GM19239 (cell line): ENCODE results near the gene NDE1.
"Not testable (repeated sequence)": the region's sequence is repeated elsewhere in the genome, so short reads cannot be mapped to it uniquely, and the experiment has no call there.

Source experiments
- DNase-seq: peaks from one replicate; pipeline ENCODE4 v3.0.0; 2011; ENCODE audit warnings: low spot score; ENCODE audit not compliant: insufficient read length
- FAIRE-seq: peaks from 2 replicates; lab custom pipeline; 2011; peaks lifted over from hg19 to GRCh38; lab: Jason Lieb, UNC

Gene NDE1

GRCh38 chr16:15725641-15726240 lies 75.7 kb downstream of the NDE1 start:
- FAIRE-seq (no peak), DNase-seq (no peak)

GRCh38 chr16:15726715-15727114 lies 76.7 kb downstream of the NDE1 start:
- DNase-seq: no peak
- FAIRE-seq: no peak

DNA sequence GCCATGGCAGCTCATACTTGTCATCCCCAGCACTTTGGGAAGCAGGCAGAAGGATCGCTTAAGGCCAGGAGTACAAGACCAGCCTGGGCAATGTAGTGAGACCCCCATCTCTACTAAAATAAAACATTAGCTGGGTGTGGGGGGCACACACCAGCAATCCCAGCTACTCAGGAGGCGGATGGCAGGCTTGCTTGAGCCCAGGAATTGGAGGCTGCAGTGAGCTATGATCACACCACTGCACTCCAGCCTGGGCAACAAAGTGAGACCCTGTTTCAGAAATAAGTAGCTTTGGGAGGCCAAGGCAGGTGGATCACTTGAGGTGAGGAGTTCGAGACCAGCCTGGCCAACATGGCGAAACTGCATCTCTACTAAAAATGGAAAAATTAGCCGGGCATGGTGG lies 77.7 kb downstream of the NDE1 start:
- DNase-seq, FAIRE-seq: not testable (repeated sequence)

- DNase-seq: no peak
- no peak for FAIRE-seq
Measured at GRCh38 chr16:15729152-15729551, 79.1 kb downstream of the NDE1 start.

- no peak for DNase-seq
- FAIRE-seq: no peak
Measured at GRCh38 chr16:15732416-15732815, 82.4 kb downstream of the NDE1 start.

DNA sequence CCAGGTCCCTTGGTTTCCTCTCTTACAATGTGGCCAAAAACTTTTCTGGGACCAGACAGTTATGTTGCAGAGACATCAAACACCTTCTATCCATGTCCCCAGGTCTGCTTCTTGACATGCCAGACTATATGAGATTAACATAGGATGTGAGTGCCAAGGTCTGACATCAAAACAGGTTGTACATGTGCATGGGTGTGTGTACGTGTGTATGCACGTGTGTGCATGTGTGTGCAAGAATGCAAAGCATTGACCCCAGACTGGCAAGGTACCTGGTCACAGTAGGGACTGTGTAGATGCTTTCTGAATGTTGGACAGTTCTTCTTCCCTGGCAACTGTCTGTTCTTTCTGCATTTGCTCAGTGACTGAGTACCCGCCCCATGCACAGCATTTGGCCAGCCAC lies 85.6 kb downstream of the NDE1 start:
- DNase-seq: no peak
- no peak for FAIRE-seq

DNA sequence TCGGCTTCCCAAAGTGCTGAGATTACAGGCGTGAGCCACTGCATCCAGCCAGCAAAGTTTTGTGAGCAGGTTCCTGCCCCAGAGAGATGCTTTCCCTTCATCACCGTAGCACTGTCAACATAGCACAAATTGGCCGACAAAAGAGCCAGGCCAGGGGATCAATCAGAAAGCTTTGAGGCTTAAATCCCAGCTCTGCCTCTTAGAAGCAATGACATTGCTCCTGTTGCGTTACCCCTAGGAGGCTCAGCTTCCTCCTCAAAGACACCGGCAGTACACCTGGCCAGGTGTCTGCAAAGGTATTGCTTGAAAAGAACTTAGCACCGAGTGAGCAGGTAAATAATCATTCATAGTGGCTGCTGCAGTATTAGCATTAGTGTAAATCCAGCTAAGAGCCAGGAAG lies 86.5 kb downstream of the NDE1 start:
- DNase-seq (no peak), FAIRE-seq (no peak)

DNA sequence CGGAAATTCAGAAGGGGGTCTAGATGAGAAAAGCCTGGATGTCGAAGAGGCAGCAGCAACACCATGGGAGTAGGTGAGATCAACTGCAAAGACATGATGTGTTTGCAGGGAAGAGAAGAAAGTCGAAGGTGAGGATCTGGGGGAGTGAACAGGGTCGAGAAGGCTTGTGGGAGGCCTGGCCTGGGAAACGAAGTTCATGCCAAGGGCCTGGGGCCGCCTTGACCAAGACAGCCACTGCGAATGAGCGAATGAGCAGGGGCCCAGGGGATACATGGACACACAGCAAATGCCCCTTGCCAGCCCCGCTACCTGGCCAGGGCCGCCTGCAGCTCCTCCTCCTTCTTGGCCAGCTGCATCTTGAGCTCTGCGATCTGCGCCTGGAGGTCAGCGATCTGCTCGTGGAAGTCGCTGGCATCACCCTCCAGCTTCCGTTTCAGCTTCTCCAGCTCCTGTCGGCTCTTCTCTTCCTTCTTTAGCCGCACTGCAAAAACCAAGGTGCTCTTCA lies 87.1 kb downstream of the NDE1 start:
- FAIRE-seq (no peak), DNase-seq (no peak)

DNA sequence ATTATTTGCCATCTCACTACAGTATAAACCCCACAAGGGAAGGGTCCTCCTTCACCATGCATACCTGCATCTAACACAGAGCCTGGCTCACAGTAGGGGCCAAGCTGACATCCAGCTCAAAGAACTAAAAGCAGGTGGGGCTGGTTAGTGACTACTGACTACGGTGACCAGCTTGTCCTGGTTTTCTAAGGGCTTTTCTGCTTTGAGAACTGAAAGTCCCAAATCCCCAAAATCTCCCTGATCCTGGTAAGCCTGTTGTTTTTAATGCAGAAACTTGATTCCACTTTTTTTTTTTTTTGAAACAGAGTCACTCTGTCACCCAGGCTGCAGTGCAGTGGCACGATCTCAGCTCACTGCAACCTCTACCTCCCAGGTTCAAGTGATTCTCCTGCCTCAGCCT lies 89.4 kb downstream of the NDE1 start:
- DNase-seq: no peak
- no peak for FAIRE-seq

DNA sequence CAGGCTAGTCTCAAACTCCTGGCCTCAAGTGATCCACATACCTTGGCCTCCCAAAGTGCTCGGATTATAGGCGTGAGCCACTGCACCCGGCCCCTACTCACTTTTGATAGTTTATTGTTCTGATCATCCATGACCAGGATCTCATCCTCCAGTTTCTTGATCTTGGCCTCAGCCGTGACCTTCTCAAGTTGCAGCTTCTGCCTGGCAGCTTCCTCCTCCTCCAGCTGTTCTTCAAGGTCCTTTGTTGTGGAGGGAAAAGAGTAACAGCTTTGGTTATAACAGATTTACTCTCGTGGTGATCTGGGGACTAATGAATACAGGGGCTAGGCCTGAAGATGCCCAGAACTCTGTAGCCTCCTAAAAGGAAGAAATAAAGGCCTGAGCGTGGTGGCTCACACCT lies 89.9 kb downstream of the NDE1 start:
- FAIRE-seq: no peak
- no peak for DNase-seq

GRCh38 chr16:15741207-15741871 lies 91.3 kb downstream of the NDE1 start:
- no peak for FAIRE-seq
- no peak for DNase-seq

DNA sequence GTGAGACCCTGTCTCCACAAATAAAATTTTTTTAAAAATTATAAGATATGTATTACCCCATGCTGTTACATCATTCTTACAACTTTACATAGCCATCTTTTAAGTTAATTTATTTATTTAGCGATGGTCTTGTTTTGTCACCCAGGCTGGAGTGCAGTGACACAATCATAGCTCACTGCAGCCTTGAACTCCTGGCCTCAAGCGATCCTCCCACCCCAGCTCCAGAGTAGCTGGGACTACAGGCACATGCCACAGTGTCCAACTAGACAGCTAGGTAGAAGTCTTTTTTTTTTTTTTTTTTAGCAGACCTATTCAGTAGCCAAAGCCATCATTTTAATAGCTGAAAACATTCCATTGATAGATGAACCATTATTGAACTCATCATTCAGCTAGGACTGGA lies 92.7 kb downstream of the NDE1 start:
- DNase-seq (no peak), FAIRE-seq (no peak)

DNA sequence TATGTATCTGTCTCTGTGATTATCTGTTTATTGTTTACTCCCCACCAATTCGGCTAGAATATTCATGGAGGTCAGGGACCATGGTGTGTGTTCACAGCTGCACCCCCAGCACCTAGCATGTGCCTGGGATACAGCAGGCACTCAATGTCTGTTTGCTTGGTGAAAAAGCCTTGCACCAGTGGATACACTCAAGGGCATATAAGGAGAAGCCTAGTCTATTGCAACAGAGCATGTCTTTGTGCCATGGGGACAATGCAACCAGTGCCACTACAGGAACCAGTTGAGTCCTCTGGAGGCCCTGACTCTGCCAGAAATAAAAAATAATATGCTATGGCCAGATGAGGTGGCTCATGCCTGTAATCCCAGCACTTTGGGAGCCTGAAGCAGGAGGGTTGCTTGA lies 93.6 kb downstream of the NDE1 start:
- FAIRE-seq (no peak), DNase-seq (no peak)

DNA sequence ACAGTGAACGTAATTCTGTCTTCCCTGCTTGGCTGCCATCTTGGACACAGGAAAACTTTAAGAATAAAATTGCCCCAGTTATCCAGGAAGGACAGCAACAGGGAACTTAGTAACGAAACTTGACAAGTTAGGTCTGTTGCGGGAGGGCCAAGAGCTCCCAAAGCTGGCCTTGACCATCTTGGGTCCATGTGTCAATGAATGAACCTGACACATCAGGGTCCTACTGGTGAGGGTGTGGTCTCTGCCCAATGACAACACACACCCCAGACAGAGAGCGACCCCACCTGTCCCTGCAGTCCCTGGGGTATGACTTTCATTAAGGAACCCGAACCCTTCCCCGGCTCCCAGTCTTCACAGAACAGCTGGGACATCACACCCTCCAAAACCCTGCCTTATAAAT lies 96.3 kb downstream of the NDE1 start:
- no peak for FAIRE-seq

DNA sequence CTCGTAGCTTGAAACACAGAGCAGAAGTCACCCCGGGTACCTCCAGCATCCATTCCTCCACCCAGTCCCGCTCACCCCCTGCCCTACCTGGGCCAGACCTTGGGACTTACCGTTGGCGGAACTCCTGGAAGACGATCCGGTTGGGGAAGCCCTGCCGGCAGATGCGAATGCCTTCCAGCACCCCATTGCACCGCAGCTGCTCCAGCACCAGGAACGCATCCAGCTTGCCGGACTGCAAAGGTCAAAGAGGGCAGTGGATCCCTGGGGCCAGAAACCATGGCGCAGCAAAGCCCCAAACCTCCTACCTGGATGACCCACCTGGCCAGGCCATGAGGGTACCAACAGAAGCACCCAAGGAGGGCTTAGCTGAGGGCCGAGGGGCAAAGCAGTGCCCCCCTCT lies 97.9 kb downstream of the NDE1 start:
- DNase-seq (no peak), FAIRE-seq (no peak)

More for the DNA sequence above, 96.3 kb downstream of the NDE1 start:
- DNase-seq: no peak

- DNase-seq (no peak), FAIRE-seq (no peak)
Measured at GRCh38 chr16:15748654-15749053, 98.6 kb downstream of the NDE1 start.

DNA sequence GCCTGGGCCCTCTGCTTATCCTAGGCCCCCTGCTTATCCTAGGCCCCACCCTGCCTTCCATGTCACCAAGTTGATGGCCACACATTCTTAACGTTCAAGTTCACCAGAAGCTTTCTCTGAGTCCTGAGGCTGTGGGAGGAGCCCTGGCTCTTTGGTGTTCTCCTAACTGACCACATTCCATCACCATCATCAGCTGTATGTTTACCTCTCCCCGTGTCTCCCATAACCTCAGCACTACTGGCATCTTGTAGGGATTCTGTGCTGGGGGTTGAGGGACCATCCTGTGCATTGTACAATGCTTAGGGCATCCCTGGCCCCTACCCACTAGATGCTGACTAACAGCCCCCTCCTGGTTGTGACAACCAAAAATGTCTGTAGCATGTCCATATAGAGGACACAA lies 99.3 kb downstream of the NDE1 start:
- no peak for DNase-seq
- FAIRE-seq: no peak

GRCh38 chr16:15749985-15750384 lies 99.9 kb downstream of the NDE1 start:
- DNase-seq (no peak), FAIRE-seq (no peak)

DNA sequence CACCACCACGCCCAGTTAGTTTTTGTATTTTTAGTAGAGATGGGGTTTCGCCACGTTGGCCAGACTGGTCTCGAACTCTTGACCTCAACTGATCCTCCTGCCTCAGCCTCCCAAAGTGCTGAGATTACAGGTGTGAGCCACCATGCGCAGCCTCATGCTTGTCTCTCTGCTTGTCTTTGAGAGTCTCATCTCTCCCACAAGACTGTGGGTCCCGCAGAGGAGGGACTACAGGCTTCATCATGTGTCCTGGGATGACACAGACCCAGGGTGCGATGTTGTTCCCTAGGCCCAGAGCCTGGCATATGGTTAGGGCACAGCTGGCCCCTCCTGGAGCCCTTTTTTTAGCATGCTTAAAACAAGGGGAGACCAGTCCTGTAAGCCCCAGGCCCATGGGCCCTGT lies 101.9 kb downstream of the NDE1 start:
- no peak for DNase-seq
- no peak for FAIRE-seq

DNA sequence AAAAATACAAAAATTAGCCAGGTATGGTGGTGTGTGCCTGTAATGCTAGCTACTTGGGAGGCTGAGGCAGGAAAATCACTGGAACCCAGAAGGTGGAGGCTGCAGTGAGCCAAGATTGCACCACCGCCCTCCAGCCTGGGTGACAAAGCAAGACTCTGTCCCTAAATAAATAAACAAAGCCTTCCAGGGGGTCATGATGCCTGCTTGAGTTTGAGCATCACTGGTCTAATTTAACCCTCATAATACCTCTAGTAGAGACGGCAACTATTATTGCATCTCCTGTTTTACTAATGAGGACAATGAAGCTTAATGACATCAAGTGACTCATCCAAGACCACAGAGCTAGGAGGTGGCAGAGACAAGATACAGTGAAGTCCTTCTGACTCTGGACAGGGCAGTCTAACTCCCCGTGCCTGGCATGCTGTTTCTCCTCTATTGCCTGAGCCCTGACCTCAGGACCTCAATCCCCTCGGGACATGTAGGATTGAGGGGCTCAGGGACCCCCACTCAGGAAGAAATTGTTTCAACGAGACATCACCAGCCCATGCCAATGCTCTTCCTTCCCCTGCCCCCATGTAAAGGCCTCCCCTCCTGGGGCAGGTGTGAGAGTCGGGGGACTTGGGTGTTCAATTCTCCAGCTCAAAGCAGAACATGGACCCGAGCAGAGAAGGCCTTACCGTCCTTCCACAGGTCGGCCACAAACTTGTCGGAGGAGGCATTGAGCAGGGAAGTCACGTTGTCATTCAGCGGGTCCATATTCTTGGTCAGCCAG lies 102.9 kb downstream of the NDE1 start:
- FAIRE-seq: no peak
- no peak for DNase-seq

GRCh38 chr16:15754821-15755534 lies 104.9 kb downstream of the NDE1 start:
- no peak for FAIRE-seq
- no peak for DNase-seq
